OCI-LY7 (cell line): ENCODE data around the gene DHRS9. TPM values are rescaled to one million over a fixed set of nuclear protein-coding genes. Genes with fewer than 3 reads are reported as not detected.
"Not testable (repeated sequence)": the region's sequence is repeated elsewhere in the genome, so short reads cannot be mapped to it uniquely, and the experiment has no call there.

Source experiments
- BruUV-seq: library from RNA; stranded (reverse); fragments of 400-500 nt; replicated peaks from 2 replicates; lab custom pipeline; 2021; lab: Mats Ljungman, UMichigan
- CTCF ChIA-PET: fragments of 300-600 bp; sonication (Branson Sonifier 250); formaldehyde crosslinking; loops from one replicate; lab custom pipeline; 2022; ENCODE audit warnings: antibody characterized with exemption; ENCODE audit not compliant: unreplicated experiment; lab: Charles Lee
- POLR2A ChIA-PET: fragments of 300-600 bp; sonication (Branson Sonifier 250); formaldehyde crosslinking; loops from one replicate; lab custom pipeline; 2022; ENCODE audit warnings: antibody characterized with exemption; lab: Charles Lee
- DNase-seq: peaks from one replicate; pipeline ENCODE4 v3.0.0-alpha.2; 2015; ENCODE audit warnings: low spot score
- H2AFZ ChIP-seq: fragments of 200-600 bp; sonication (generic), shearing (Covaris generic); 2 replicates; pipeline ENCODE4 v1.6.1; 2014; ENCODE audit warnings: mild to moderate bottlenecking, antibody characterized with exemption, low read length, moderate library complexity
- H3K27ac ChIP-seq: fragments of 200-600 bp; sonication (generic); 2 replicates; pipeline ENCODE4 v1.5.1; 2014; ENCODE audit warnings: mixed run types, low read depth, mild to moderate bottlenecking, moderate library complexity, low read length, inconsistent platforms; ENCODE audit not compliant: poor library complexity, severe bottlenecking
- H3K36me3 ChIP-seq: fragments of 200-600 bp; sonication (generic); 2 replicates; pipeline ENCODE4 v1.6.1; 2014; ENCODE audit warnings: mild to moderate bottlenecking, antibody characterized with exemption, low read length, moderate library complexity, mixed read lengths; ENCODE audit not compliant: insufficient read depth
- H3K4me1 ChIP-seq: fragments of 200-600 bp; sonication (generic); 2 replicates; pipeline ENCODE4 v1.5.1; 2014; ENCODE audit warnings: mild to moderate bottlenecking, low read length; ENCODE audit not compliant: insufficient read depth, poor library complexity, severe bottlenecking
- H3K4me2 ChIP-seq: fragments of 200-600 bp; sonication (generic); 2 replicates; pipeline ENCODE4 v1.6.1; 2014; ENCODE audit warnings: mild to moderate bottlenecking, low read length
- H3K4me3 ChIP-seq: fragments of 200-600 bp; sonication (generic); 2 replicates; pipeline ENCODE4 v1.5.1; 2014; ENCODE audit warnings: mild to moderate bottlenecking, low read depth, low read length; ENCODE audit not compliant: poor library complexity, severe bottlenecking
- H3K79me2 ChIP-seq: fragments of 200-600 bp; sonication (generic); 2 replicates; pipeline ENCODE4 v1.6.1; 2016; ENCODE audit warnings: low read depth, mild to moderate bottlenecking, low read length, moderate library complexity, mixed read lengths; ENCODE audit not compliant: insufficient read depth
- H3K9me2 ChIP-seq: fragments of 200-600 bp; sonication (generic); 2 replicates; pipeline ENCODE4 v1.6.1; 2016; ENCODE audit warnings: mild to moderate bottlenecking, low read length, mixed read lengths; ENCODE audit not compliant: insufficient read depth
- H3K9me3 ChIP-seq: fragments of 200-600 bp; sonication (generic); 2 replicates; pipeline ENCODE4 v1.6.1; 2014; ENCODE audit warnings: mild to moderate bottlenecking, mixed run types, low read length, mixed read lengths
- H4K20me1 ChIP-seq: fragments of 200-600 bp; sonication (generic); 2 replicates; pipeline ENCODE4 v1.6.1; 2014; ENCODE audit warnings: mild to moderate bottlenecking, antibody characterized with exemption, low read length, moderate library complexity, mixed read lengths; ENCODE audit not compliant: insufficient read depth
- CTCF ChIP-seq: fragments of 200-600 bp; sonication (generic); conservative IDR thresholded peaks from 2 replicates; pipeline ENCODE4 v1.5.1; 2014; ENCODE audit warnings: mild to moderate bottlenecking, antibody characterized with exemption, low read length, moderate library complexity, mixed read lengths
- EZH2phosphoT487 ChIP-seq: fragments of 200-600 bp; sonication (generic); IDR thresholded peaks from 2 replicates; pipeline ENCODE4 v1.6.1; 2018; ENCODE audit warnings: low read depth, borderline replicate concordance, mild to moderate bottlenecking, mixed run types, antibody characterized with exemption, low read length, moderate library complexity, mixed read lengths
- intact Hi-C: fragments of 100-400 bp; cut with micrococcal nuclease; formaldehyde crosslinking; loops from one replicate; pipeline ENCODE4 v1.10.0; 2022; ENCODE audit not compliant: unreplicated experiment
- total RNA-seq, 2 experiments: library from RNA; depleted of rRNA in 1 of 2; stranded (reverse); fragments of >200 nt in 1 of 2; shearing (Covaris generic) in 1 of 2; gene quantifications; 2 replicates each; pipeline ENCODE4 v1.2.3, GENCODE V29; 2014 to 2022

DHRS9 gene
- total RNA-seq, 2 experiments from 2014 or later, result 0.59 TPM; not detected in 1

DNA sequence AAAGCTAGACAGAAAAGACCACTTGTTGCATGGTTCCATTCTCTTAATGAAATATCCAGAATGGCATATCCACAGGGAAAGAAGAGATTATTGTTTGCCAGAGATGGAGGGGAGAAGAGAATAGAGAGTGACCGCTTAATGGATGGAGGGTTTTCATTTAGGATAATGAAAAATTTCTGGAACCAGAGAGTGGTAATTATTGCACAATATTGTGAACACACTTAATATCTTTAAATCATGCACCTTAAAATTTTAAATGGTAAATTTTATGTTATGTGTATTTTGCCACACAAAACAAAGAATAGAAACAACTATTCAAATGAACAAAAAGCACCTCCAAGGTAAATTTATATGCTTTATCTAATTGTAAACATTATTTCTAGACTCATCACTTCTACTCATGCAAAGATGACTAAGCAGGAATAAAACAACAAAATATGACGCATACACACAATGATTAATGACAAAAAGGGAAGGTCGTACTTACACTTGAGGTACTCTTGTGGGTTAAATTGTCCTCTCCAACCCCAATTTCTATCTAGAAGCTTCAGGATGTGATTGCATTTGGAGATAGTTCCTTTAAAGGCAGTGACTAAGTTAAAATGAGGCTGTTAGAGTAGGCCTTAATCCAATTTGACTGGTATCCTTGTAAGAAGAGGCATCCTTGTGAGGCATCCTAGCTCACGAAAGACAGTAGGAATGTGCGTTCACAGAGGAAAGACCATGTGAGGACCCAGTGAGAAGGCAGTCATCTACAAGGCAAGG, 18.7 kb upstream of the DHRS9 start:
- H2AFZ ChIP-seq, result no peak overlapping the region
- ChIA-PET CTCF (no interaction called here), POLR2A (no interaction called here)
- no peak overlapping the region for H3K27ac ChIP-seq
- no peak overlapping the region for H3K4me3 ChIP-seq
- no peaks in the 10 kb centered on the region for H3K9me3 ChIP-seq
- intact Hi-C loops, result no loop called here
- H3K36me3 ChIP-seq, result no peaks in the 10 kb centered on the region
- no peaks in the 10 kb centered on the region for H3K79me2 ChIP-seq
- H4K20me1 ChIP-seq, result no peaks in the 10 kb centered on the region
- no peak overlapping the region for H3K4me2 ChIP-seq
- BruUV-seq, result no TSS peak
- H3K9me2 ChIP-seq, result no peaks in the 10 kb centered on the region
- TF ChIP-seq CTCF, result no peak
- no peak for TF ChIP-seq EZH2phosphoT487
- no peak for DNase-seq
- H3K4me1 ChIP-seq, result no peaks in the 10 kb centered on the region

DNA sequence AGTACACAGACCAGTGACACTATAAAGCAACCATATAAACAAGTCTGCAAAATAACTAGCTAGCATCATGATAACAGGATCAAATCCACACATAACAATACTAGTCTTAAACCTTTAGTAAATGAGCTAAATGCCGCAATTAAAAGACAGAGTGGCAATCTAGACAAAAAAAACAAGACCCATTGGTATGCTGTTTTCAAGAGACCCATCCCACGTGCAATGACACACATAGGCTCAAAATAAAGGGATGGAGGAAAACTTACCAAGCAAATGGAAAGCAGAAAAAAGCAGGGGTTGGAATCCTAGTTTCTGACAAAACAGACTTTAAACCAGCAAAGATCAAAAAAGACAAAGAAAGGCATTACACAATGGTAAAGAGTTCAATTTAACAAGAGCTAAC, 14.8 kb upstream of the DHRS9 start:
- H3K4me2 ChIP-seq, BruUV-seq, H3K79me2 ChIP-seq, H2AFZ ChIP-seq, DNase-seq, intact Hi-C loops, H3K4me1 ChIP-seq, H3K9me2 ChIP-seq, H3K27ac ChIP-seq, H4K20me1 ChIP-seq, H3K36me3 ChIP-seq, H3K4me3 ChIP-seq, H3K9me3 ChIP-seq, CTCF ChIA-PET: not testable (repeated sequence)
- POLR2A ChIA-PET, result interaction anchor here (2.2 kb wide), 1 partner anchor 20 kb away, joined by 5 read pairs; no protein-coding TSS in a partner anchor

GRCh38 chr2:169064199-169064598, 5.2 kb upstream of the DHRS9 start:
- H3K4me2 ChIP-seq, H3K79me2 ChIP-seq, H2AFZ ChIP-seq, H3K9me2 ChIP-seq, CTCF ChIA-PET, DNase-seq, H3K9me3 ChIP-seq, H4K20me1 ChIP-seq, H3K4me3 ChIP-seq, H3K27ac ChIP-seq, H3K36me3 ChIP-seq, BruUV-seq, intact Hi-C loops, H3K4me1 ChIP-seq: not testable (repeated sequence)
- POLR2A ChIA-PET, result interaction anchor here (0.7 kb wide), 3 partner anchors 24 to 978 kb away, joined by 3 to 5 read pairs (median 4); no protein-coding TSS in a partner anchor
